Erythroblast (primary cell): ENCODE measurements around the gene GRP.

Experiments used
- GATA1 ChIP-seq: IDR thresholded peaks from 2 replicates; pipeline ENCODE4 v1.6.1; 2011; ENCODE audit warnings: low read depth, mild to moderate bottlenecking, control low read depth, low read length, moderate library complexity
- POLR2A ChIP-seq: IDR thresholded peaks from 2 replicates; pipeline ENCODE4 v1.6.1; 2011; ENCODE audit warnings: mild to moderate bottlenecking, low read length

GRCh38 chr18:59270689-59271257 is 50.8 kb downstream of the GRP start:
- no peak for TF ChIP-seq POLR2A
- TF ChIP-seq GATA1, result no peak
